Kidney glomerular epithelial cell (primary cell): ENCODE results near the gene MBTPS1.
A peak's percentile ranks its signal among the peaks of the same experiment; 100 is the strongest.

ENCODE experiments used
- DNase-seq: peaks from one replicate; lab custom pipeline; 2025; lab: John Stamatoyannopoulos, UW

The MBTPS1 gene

GRCh38 chr16:84116720-84117493, at the start of gene MBTPS1:
Gene MBTPS1, minus strand, starts transcription at chr16:84116942. Its CDS starts 15,159 bp downstream, at chr16:84101783.
- peak; percentile 91 for DNase-seq

GRCh38 chr16:84165746-84166145, 49.0 kb upstream of the MBTPS1 start:
- no peak for DNase-seq

- DNase-seq, result no peak
Observed at GRCh38 chr16:84161801-84162200, 45.1 kb upstream of the MBTPS1 start.

GRCh38 chr16:84161037-84161436, 44.3 kb upstream of the MBTPS1 start:
- no peak for DNase-seq

- DNase-seq, result no peak
Observed at GRCh38 chr16:84159800-84160199, 43.1 kb upstream of the MBTPS1 start.

- no peak for DNase-seq
Observed at GRCh38 chr16:84159007-84159406, 42.3 kb upstream of the MBTPS1 start.

- peak; percentile 92 for DNase-seq
Observed at GRCh38 chr16:84156342-84156784, 39.6 kb upstream of the MBTPS1 start.

- DNase-seq, result no peak
Observed at GRCh38 chr16:84155771-84156170, 39.0 kb upstream of the MBTPS1 start.

- no peak for DNase-seq
Observed at GRCh38 chr16:84155226-84155625, 38.5 kb upstream of the MBTPS1 start.

- DNase-seq, result no peak
Observed at GRCh38 chr16:84153660-84154214, 37.0 kb upstream of the MBTPS1 start.

GRCh38 chr16:84150926-84151325, 34.2 kb upstream of the MBTPS1 start:
- DNase-seq, result no peak

GRCh38 chr16:84144859-84145639, 28.3 kb upstream of the MBTPS1 start, which contains the start of the genes DNAAF1 and HSDL1:
Gene DNAAF1, plus strand, starts transcription at chr16:84145308. Its CDS starts 133 bp downstream, at chr16:84145441.
Gene HSDL1, minus strand, starts transcription at chr16:84145177. Its CDS starts 13,856 bp downstream, at chr16:84131321.
- DNase-seq, result peak; percentile 70

GRCh38 chr16:84144209-84144858, 27.6 kb upstream of the MBTPS1 start:
- no peak for DNase-seq

GRCh38 chr16:84143784-84144199, 27.1 kb upstream of the MBTPS1 start:
- DNase-seq, result no peak

- no peak for DNase-seq
Observed at GRCh38 chr16:84143081-84143480, 26.3 kb upstream of the MBTPS1 start.

GRCh38 chr16:84141143-84141670, 24.5 kb upstream of the MBTPS1 start:
- no peak for DNase-seq

- no peak for DNase-seq
Observed at GRCh38 chr16:84139628-84140258, 23.0 kb upstream of the MBTPS1 start.

- DNase-seq, result no peak
Observed at GRCh38 chr16:84138824-84139627, 22.3 kb upstream of the MBTPS1 start.

GRCh38 chr16:84138500-84138823, 21.7 kb upstream of the MBTPS1 start:
- DNase-seq, result no peak

- DNase-seq, result no peak
Observed at GRCh38 chr16:84137769-84138357, 21.1 kb upstream of the MBTPS1 start.
